GM19351 (cell line): Measurements from ENCODE around the gene RTTN.
A peak's percentile ranks its signal among the peaks of the same experiment; 100 is the strongest.

Experiments used
- ATAC-seq: cut with Tn5 transposase; IDR thresholded peaks from one replicate; pipeline ENCODE4 v1.9.1; 2021; ENCODE audit warnings: mild to moderate bottlenecking, moderate library complexity; ENCODE audit not compliant: unreplicated experiment

RTTN gene

GRCh38 chr18:70085641-70086040, 119.8 kb downstream of the RTTN start:
- no peak for ATAC-seq

- no peak for ATAC-seq
Observed at GRCh38 chr18:70082430-70082829, 123.1 kb downstream of the RTTN start.

- ATAC-seq = no peak
Observed at GRCh38 chr18:70078106-70078505, 127.4 kb downstream of the RTTN start.

- no peak for ATAC-seq
Observed at GRCh38 chr18:70075906-70076305, 129.6 kb downstream of the RTTN start.

GRCh38 chr18:70074116-70074515, 131.4 kb downstream of the RTTN start:
- no peak for ATAC-seq

GRCh38 chr18:70073432-70073831, 132.1 kb downstream of the RTTN start:
- no peak for ATAC-seq

GRCh38 chr18:70072678-70073077, 132.8 kb downstream of the RTTN start:
- ATAC-seq = peak; percentile 52

GRCh38 chr18:70069965-70070364, 135.5 kb downstream of the RTTN start:
- no peak for ATAC-seq

GRCh38 chr18:70069382-70069781, 136.1 kb downstream of the RTTN start:
- no peak for ATAC-seq

GRCh38 chr18:70068981-70069380, 136.5 kb downstream of the RTTN start:
- peak; percentile 77 for ATAC-seq

- no peak for ATAC-seq
Observed at GRCh38 chr18:70059684-70060083, 145.8 kb downstream of the RTTN start.

GRCh38 chr18:70058916-70059315, 146.6 kb downstream of the RTTN start:
- ATAC-seq = peak; percentile 98

GRCh38 chr18:70047931-70048603, 157.4 kb downstream of the RTTN start:
- ATAC-seq = no peak

GRCh38 chr18:70046796-70047195, 158.7 kb downstream of the RTTN start:
- no peak for ATAC-seq

- no peak for ATAC-seq
Observed at GRCh38 chr18:70046207-70046606, 159.3 kb downstream of the RTTN start.

- no peak for ATAC-seq
Observed at GRCh38 chr18:70044632-70045031, 160.9 kb downstream of the RTTN start.

GRCh38 chr18:70041459-70042050, 163.9 kb downstream of the RTTN start:
- no peak for ATAC-seq

GRCh38 chr18:70039186-70039585, 166.3 kb downstream of the RTTN start:
- ATAC-seq = no peak

- no peak for ATAC-seq
Observed at GRCh38 chr18:70037431-70038061, 167.9 kb downstream of the RTTN start.

- ATAC-seq = peak; percentile 98
Observed at GRCh38 chr18:70036771-70037347, 168.6 kb downstream of the RTTN start.

- no peak for ATAC-seq
Observed at GRCh38 chr18:70036168-70036567, 169.3 kb downstream of the RTTN start.

- ATAC-seq = no peak
Observed at GRCh38 chr18:70031221-70031620, 174.3 kb downstream of the RTTN start.
